HG02870 (cell line): ENCODE results near the gene RAD23B.
"Not testable (repeated sequence)": the region's sequence is repeated elsewhere in the genome, so short reads cannot be mapped to it uniquely, and the experiment has no call there.

Source experiments
- ATAC-seq: cut with Tn5 transposase; IDR thresholded peaks from one replicate; pipeline ENCODE4 v1.9.1; 2021; ENCODE audit warnings: mild to moderate bottlenecking, moderate library complexity; ENCODE audit not compliant: unreplicated experiment

RAD23B gene

GRCh38 chr9:107292821-107293542 is 9.9 kb downstream of the RAD23B start:
- no peak for ATAC-seq

GRCh38 chr9:107293543-107294085 is 10.5 kb downstream of the RAD23B start:
- ATAC-seq: no peak

- ATAC-seq: no peak
Observed at GRCh38 chr9:107294756-107295155, 11.7 kb downstream of the RAD23B start.

GRCh38 chr9:107295995-107296394 is 12.9 kb downstream of the RAD23B start:
- ATAC-seq: no peak

GRCh38 chr9:107296592-107296991 is 13.5 kb downstream of the RAD23B start:
- ATAC-seq: not testable (repeated sequence)

GRCh38 chr9:107299437-107299836 is 16.4 kb downstream of the RAD23B start:
- ATAC-seq: no peak

GRCh38 chr9:107306308-107306707 is 23.2 kb downstream of the RAD23B start:
- ATAC-seq: no peak

GRCh38 chr9:107307331-107307730 is 24.3 kb downstream of the RAD23B start:
- ATAC-seq: no peak

- no peak for ATAC-seq
Observed at GRCh38 chr9:107308461-107308860, 25.4 kb downstream of the RAD23B start.

- ATAC-seq: no peak
Observed at GRCh38 chr9:107309271-107309670, 26.2 kb downstream of the RAD23B start.

GRCh38 chr9:107312376-107313050 is 29.4 kb downstream of the RAD23B start:
- no peak for ATAC-seq

- ATAC-seq: no peak
Observed at GRCh38 chr9:107313555-107314096, 30.5 kb downstream of the RAD23B start.

GRCh38 chr9:107314763-107315162 is 31.7 kb downstream of the RAD23B start:
- no peak for ATAC-seq

- peak; percentile 44 for ATAC-seq
Observed at GRCh38 chr9:107316795-107317661, 33.9 kb downstream of the RAD23B start.

- ATAC-seq: no peak
Observed at GRCh38 chr9:107322643-107323042, 39.6 kb downstream of the RAD23B start.

GRCh38 chr9:107323836-107324585 is 40.9 kb downstream of the RAD23B start:
- no peak for ATAC-seq

GRCh38 chr9:107325842-107326241 is 42.8 kb downstream of the RAD23B start:
- no peak for ATAC-seq

GRCh38 chr9:107328510-107328909 is 45.4 kb downstream of the RAD23B start:
- ATAC-seq: no peak

GRCh38 chr9:107330420-107330819 is 47.3 kb downstream of the RAD23B start:
- no peak for ATAC-seq

- no peak for ATAC-seq
Observed at GRCh38 chr9:107332883-107333282, 49.8 kb downstream of the RAD23B start.
